GM13976 (cell line): ENCODE results near the gene RSRC2.

ENCODE experiments used
- DNase-seq: peaks from one replicate; pipeline ENCODE4 v3.0.0; 2012; ENCODE audit warnings: low spot score
- in situ Hi-C: fragments of 300-500 bp; cut with MboI; formaldehyde crosslinking; loops from one replicate; pipeline ENCODE4 v1.12.0; 2022; ENCODE audit warnings: low sequenced_read_pairs, mixed read lengths, inconsistent platforms; ENCODE audit not compliant: unreplicated experiment
- TF ChIP-seq, protein P1 (sequence below): IDR thresholded peaks from 2 replicates; pipeline ENCODE4 v1.5.1; 2012; ENCODE audit warnings: borderline replicate concordance, mild to moderate bottlenecking; ENCODE audit not compliant: insufficient read depth; ENCODE audit errors: extremely low read depth, missing control alignments, control extremely low read depth

Gene RSRC2

DNA sequence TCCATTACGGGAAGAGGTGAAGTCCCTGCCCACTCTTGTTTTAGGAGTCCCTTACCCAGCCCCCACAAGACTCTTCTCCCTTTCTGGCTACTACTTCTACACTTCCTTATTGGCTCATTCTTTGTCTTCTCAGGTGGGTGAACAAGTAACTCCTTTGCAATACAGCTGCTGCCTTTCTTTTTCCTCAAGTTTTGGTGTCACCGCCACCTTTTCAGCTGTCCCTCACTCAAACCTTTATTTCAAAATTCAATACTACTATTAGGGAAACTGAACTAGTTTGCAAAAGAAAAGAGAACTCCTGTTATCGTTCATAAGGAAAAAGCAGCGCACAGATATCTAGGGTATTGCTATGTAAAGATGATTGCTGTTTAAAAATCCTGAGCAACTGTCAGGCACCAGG, 6.1 kb downstream of the RSRC2 start:
- TF ChIP-seq, protein P1, sequence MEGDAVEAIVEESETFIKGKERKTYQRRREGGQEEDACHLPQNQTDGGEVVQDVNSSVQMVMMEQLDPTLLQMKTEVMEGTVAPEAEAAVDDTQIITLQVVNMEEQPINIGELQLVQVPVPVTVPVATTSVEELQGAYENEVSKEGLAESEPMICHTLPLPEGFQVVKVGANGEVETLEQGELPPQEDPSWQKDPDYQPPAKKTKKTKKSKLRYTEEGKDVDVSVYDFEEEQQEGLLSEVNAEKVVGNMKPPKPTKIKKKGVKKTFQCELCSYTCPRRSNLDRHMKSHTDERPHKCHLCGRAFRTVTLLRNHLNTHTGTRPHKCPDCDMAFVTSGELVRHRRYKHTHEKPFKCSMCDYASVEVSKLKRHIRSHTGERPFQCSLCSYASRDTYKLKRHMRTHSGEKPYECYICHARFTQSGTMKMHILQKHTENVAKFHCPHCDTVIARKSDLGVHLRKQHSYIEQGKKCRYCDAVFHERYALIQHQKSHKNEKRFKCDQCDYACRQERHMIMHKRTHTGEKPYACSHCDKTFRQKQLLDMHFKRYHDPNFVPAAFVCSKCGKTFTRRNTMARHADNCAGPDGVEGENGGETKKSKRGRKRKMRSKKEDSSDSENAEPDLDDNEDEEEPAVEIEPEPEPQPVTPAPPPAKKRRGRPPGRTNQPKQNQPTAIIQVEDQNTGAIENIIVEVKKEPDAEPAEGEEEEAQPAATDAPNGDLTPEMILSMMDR, result no peak
- in situ Hi-C loops, result no loop called here
- no peak for DNase-seq

DNA sequence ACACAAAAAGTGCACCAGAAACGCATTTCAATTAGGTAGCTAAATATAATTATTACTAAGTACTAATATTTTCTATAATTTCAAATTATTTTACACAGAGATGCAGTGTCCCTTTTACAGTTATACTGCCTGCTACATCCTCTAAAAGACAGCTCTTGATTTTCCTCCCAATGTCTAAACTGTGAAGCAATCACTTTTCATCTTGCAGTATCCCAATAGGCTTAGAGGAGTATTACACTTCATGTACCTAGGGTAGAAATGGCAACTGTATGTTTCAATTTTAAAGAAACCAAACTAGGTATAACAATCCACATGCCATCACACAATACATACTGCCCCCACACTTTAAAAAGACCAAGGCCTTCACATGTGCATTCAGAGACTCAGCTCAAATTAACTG, 7.3 kb downstream of the RSRC2 start:
- TF ChIP-seq, protein P1, result no peak

DNA sequence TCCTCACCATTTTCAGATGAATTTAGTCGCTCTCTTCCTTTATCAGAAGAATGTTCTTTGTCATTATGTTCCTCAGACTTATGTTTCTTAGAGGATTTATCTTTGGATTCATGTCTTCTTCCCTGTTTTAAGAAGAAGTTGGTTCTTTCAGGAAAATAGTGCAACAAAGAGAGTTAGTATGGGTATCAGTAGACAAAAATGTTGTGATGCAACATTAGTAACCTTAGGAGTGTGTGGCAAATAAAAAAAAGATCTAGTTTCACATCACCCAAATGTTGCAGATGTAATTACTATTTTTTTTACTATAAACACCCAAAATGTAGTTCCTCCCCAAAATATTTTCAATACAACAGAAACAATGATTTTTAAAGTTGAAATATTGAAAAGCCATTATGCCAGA, 7.8 kb downstream of the RSRC2 start:
- TF ChIP-seq, protein P1, result no peak
- in situ Hi-C loops, result no loop called here

More for the DNA sequence above, 7.3 kb downstream of the RSRC2 start:
- in situ Hi-C loops, result no loop called here
- DNase-seq, result no peak

DNA sequence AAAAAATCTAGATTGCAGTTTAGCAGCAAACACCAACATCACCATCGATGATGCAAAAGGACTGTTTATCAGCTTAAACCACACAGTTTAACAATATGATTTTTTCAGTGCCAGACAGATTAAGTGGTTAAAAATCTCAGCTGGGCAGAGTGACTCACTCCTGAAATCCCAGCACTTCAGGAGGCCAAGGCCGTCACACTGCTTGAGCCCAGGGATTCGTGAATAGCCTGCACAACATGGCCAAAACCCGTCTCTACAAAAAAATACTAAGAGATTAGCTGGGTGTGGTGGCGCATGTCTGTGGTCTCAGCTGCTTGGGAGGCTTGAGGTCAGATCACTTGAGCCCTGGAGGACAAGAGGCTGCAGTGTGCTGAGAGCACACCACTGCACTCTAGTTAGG, 8.9 kb downstream of the RSRC2 start:
- no peak for DNase-seq
- TF ChIP-seq, protein P1, result no peak
- in situ Hi-C loops, result no loop called here

More for the DNA sequence above, 7.8 kb downstream of the RSRC2 start:
- DNase-seq, result no peak

DNA sequence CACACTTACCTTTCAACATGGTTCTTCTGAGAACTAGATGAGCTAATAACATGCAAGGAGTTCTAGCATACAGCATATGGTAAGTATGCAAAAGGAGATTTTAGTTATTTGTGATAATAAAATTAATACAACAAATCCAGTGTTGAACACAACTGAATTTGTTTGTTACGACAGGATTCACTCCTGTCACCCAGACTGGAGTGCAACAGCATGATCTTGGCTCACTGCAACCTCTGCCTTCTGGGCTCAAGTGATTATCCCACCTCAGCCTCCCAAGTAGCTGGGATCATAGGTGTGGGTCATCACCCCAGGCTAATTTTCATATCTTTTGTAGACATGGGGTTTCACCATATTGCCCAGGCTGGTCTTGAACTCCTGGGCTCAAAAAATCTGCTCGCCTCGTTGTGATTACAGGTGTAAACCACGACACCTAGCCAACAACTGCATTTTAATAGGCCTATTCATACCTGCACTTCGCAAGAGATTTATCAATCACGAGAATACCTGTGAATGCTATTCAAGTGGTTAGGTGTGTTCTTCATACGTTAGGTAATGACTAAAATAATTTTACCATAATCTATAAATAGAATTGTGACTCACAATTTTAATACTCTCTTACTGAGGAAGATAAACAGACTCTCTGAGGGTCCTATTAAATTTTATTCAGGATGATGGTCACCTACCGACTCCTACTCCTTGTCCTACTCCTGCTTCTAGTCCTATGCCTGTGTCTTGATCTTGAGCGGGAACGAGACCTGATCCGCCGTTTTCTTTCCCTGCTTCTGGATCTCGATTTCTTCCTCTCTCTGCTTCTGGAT, 10.0 kb downstream of the RSRC2 start:
- TF ChIP-seq, protein P1, result no peak
- in situ Hi-C loops, result no loop called here
- DNase-seq, result no peak

DNA sequence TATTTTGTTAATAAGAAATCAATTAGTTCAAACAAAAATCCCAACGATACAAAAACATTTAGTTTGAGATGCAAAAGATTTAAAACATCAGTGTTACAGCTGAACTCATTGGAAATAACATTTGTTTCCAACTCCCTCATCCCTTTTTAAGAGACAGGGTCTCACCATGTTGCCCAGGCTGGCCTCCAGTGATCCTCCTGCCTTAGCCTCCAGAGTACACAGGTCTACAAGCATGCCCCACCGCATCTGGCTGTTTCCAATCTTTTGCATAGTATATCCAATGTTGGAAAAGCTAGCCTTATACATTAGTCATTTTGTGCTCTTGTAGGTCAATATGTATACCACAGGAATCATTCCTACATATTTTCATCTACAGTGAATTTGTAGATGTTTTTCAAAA, 11.5 kb downstream of the RSRC2 start:
- TF ChIP-seq, protein P1, result no peak
- no peak for DNase-seq
- in situ Hi-C loops, result no loop called here
